Right lobe of liver (tissue), 4 donors: ENCODE data around the gene SLC7A5.

Experiments used
- POLR2A ChIP-seq: fragments of 450-650 bp; IDR thresholded peaks from one replicate; pipeline ENCODE4 v1.6.1; 2017; ENCODE audit warnings: antibody characterized with exemption, mild to moderate bottlenecking
- TF ChIP-seq, protein P1 (sequence below), 4 donors: fragments of 200-600 bp in 3 of 4; fragments of 450-650 bp in 1 of 4; IDR thresholded peaks; one replicate each; pipeline versions ENCODE4 v1.5.1 to v1.8.0; 2016 to 2022; ENCODE audit warnings: antibody characterized with exemption in 4 of 4, mild to moderate bottlenecking in 2 of 4
- donor health status: DM: no; HTN: no; CAD: no.
- donor health status: DM: no; HTN: no; CAD: no.
- donor health status: DM: no; HTN: yes; CAD: no.

GRCh38 chr16:87823181-87823929 is 46.0 kb downstream of the SLC7A5 start:
- no peak for TF ChIP-seq POLR2A
- TF ChIP-seq, protein P1, sequence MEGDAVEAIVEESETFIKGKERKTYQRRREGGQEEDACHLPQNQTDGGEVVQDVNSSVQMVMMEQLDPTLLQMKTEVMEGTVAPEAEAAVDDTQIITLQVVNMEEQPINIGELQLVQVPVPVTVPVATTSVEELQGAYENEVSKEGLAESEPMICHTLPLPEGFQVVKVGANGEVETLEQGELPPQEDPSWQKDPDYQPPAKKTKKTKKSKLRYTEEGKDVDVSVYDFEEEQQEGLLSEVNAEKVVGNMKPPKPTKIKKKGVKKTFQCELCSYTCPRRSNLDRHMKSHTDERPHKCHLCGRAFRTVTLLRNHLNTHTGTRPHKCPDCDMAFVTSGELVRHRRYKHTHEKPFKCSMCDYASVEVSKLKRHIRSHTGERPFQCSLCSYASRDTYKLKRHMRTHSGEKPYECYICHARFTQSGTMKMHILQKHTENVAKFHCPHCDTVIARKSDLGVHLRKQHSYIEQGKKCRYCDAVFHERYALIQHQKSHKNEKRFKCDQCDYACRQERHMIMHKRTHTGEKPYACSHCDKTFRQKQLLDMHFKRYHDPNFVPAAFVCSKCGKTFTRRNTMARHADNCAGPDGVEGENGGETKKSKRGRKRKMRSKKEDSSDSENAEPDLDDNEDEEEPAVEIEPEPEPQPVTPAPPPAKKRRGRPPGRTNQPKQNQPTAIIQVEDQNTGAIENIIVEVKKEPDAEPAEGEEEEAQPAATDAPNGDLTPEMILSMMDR (IDR thresholded peaks at IDR 0.05), result no peak
